GM12878 (cell line): ENCODE data around the gene GRK6. TPM values are rescaled to one million over a fixed set of nuclear protein-coding genes. Genes with fewer than 3 reads are reported as not detected.

Experiments used
- ATAC-seq: fragments of 200-7000 bp; cut with Tn5 transposase; 3 replicates; pipeline ENCODE4 v1.9.1; 2020; ENCODE audit warnings: mild to moderate bottlenecking, moderate library complexity
- BruUV-seq: library from RNA; stranded (reverse); fragments of 400-500 nt; replicated peaks from 2 replicates; lab custom pipeline; 2021; lab: Mats Ljungman, UMichigan
- CTCF ChIA-PET: fragments of 300-600 bp; sonication (Branson Sonifier 250); formaldehyde crosslinking; extraction: SDS; loops from one replicate; lab custom pipeline; 2021; ENCODE audit warnings: inconsistent platforms; lab: Yijun Ruan, JAX
- POLR2A ChIA-PET: fragments of 350-600 bp; formaldehyde crosslinking; extraction: SDS; loops from one replicate; lab custom pipeline; 2021; ENCODE audit warnings: inconsistent platforms; lab: Charles Lee
- RAD21 ChIA-PET: fragments of 300-600 bp; sonication (Branson Sonifier 250); formaldehyde crosslinking; loops from one replicate; lab custom pipeline; 2023; ENCODE audit warnings: antibody characterized with exemption; ENCODE audit not compliant: unreplicated experiment; lab: Charles Lee
- SMC1A ChIA-PET: fragments of 300-600 bp; sonication (Branson Sonifier 250); formaldehyde crosslinking; loops from one replicate; lab custom pipeline; 2023; ENCODE audit not compliant: unreplicated experiment, uncharacterized antibody; lab: Charles Lee
- DNase-seq: peaks from one replicate; pipeline ENCODE4 v3.0.0-alpha.2; 2011; ENCODE audit warnings: low read depth, low spot score
- FAIRE-seq: peaks from 3 replicates; lab custom pipeline; 2011; peaks lifted over from hg19 to GRCh38; lab: Jason Lieb, UNC
- H2AFZ ChIP-seq: 2 replicates; pipeline ENCODE4 v1.6.0; 2011; ENCODE audit warnings: low read depth, low read length, control low read depth; ENCODE audit not compliant: control insufficient read depth
- H3K27ac ChIP-seq: 2 replicates; pipeline ENCODE4 v1.5.1; 2011; ENCODE audit warnings: control low read depth; ENCODE audit not compliant: control insufficient read depth, insufficient read depth
- H3K27me3 ChIP-seq, 2 experiments: replicated peaks in 1 of 2; 2 replicates each; pipeline versions ENCODE4 v1.6.0 to v1.6.1; 2011; ENCODE audit warnings: low read length in 1 of 2; ENCODE audit not compliant: control insufficient read depth in 2 of 2, insufficient read depth in 2 of 2
- H3K36me3 ChIP-seq, 2 experiments: 2 replicates each; pipeline ENCODE4 v1.5.1; 2011; ENCODE audit warnings: low read length in 1 of 2; ENCODE audit not compliant: control insufficient read depth in 2 of 2, insufficient read depth in 2 of 2
- H3K4me1 ChIP-seq: 2 replicates; pipeline ENCODE4 v1.6.1; 2011; ENCODE audit warnings: mild to moderate bottlenecking, low read length, moderate library complexity, mixed read lengths; ENCODE audit not compliant: control insufficient read depth, insufficient read depth
- H3K4me2 ChIP-seq: 2 replicates; pipeline ENCODE4 v1.6.0; 2011; ENCODE audit warnings: control low read depth; ENCODE audit not compliant: control insufficient read depth, insufficient read depth
- H3K4me3 ChIP-seq: fragments of 200-600 bp; sonication (generic); 2 replicates; pipeline ENCODE4 v1.5.1; 2016
- H3K79me2 ChIP-seq: 2 replicates; pipeline ENCODE4 v1.6.0; 2011; ENCODE audit warnings: low read length; ENCODE audit not compliant: control insufficient read depth, insufficient read depth
- H3K9ac ChIP-seq: 2 replicates; pipeline ENCODE4 v1.8.0; 2011; ENCODE audit warnings: low read length, control low read depth, mixed read lengths; ENCODE audit not compliant: control insufficient read depth, insufficient read depth
- H3K9me3 ChIP-seq: replicated peaks from 3 replicates; pipeline ENCODE4 v1.5.1; 2011; ENCODE audit warnings: mild to moderate bottlenecking, low read length; ENCODE audit not compliant: control insufficient read depth, insufficient read depth
- H4K20me1 ChIP-seq: 2 replicates; pipeline ENCODE4 v1.6.0; 2011; ENCODE audit not compliant: control insufficient read depth, insufficient read depth
- CBX3 ChIP-seq: fragments of 200-600 bp; sonication (generic); IDR thresholded peaks from 2 replicates; pipeline ENCODE4 v1.6.1; 2016; ENCODE audit warnings: low read depth, borderline replicate concordance
- JUND ChIP-seq: IDR thresholded peaks from 2 replicates; pipeline ENCODE4 v1.6.1; 2012; ENCODE audit warnings: low read depth, mild to moderate bottlenecking, low read length, improper control_type of control experiment, moderate library complexity
- NFXL1 ChIP-seq: fragments of 450-650 bp; IDR thresholded peaks from 2 replicates; pipeline ENCODE4 v1.6.1; 2017; ENCODE audit warnings: antibody characterized with exemption, mild to moderate bottlenecking, borderline replicate concordance
- NFYA ChIP-seq: IDR thresholded peaks from 2 replicates; pipeline ENCODE4 v1.6.1; 2011; ENCODE audit warnings: low read depth, mild to moderate bottlenecking, low read length, improper control_type of control experiment, borderline replicate concordance
- RUNX3 ChIP-seq: IDR thresholded peaks from 2 replicates; pipeline ENCODE4 v1.6.1; 2012; ENCODE audit warnings: low read length, inconsistent platforms
- whole genome bisulfite sequencing: methylation state at CpG from one replicate; pipeline ENCODE4 v1.1.6; 2016; ENCODE audit warnings: low lambda C conversion rate; ENCODE audit not compliant: insufficient replicate concordance, insufficient coverage; ENCODE audit errors: missing lambda C conversion rate; 5-methylcytosine and 5-hydroxymethylcytosine counted together
- in situ Hi-C: fragments of 300-500 bp; cut with MboI; formaldehyde crosslinking; loops from 9 replicates; pipeline ENCODE4 v1.14.3; 2018; ENCODE audit warnings: mixed read lengths
- intact Hi-C: fragments of 100-400 bp; cut with micrococcal nuclease; formaldehyde crosslinking; loops from one replicate; pipeline ENCODE4 v1.14.2; 2022; ENCODE audit not compliant: unreplicated experiment
- polyA plus RNA-seq, 11 experiments: library from polyadenylated mRNA; depleted of rRNA in 4 of 11; unstranded in 6 of 11; stranded (reverse) in 5 of 11; fragments of >200 nt; fragmentation: Nextera tagmentation in 4 of 11; fragmentation: Illumina TruSeq in 1 of 11; extraction: Ambion mirVana in 4 of 11; extraction: Trizol in 1 of 11; gene quantifications; 1 replicate in 1 of 11; 2 replicates in 10 of 11; pipeline versions ENCODE4 v1.2.1 to v1.2.3, GENCODE V29; 2011 to 2016; ENCODE audit warnings: inconsistent platforms in 2 of 11, missing spikeins in 2 of 11, low read depth in 1 of 11
- total RNA-seq, 4 experiments: library from RNA; depleted of rRNA in 3 of 4; stranded (reverse); fragments of >200 nt in 3 of 4; fragmentation: Illumina TruSeq in 1 of 4; extraction: Trizol in 1 of 4; gene quantifications; 2 replicates each; pipeline versions ENCODE4 v1.2.1 to v1.2.3, GENCODE V29; 2013 to 2021
- TF ChIP-seq, protein P1 (sequence below): fragments of 450-650 bp; IDR thresholded peaks from 2 replicates; pipeline ENCODE4 v1.6.1; 2017; ENCODE audit warnings: mild to moderate bottlenecking, moderate library complexity

GRK6 gene
- total and polyA plus RNA-seq, 10 of the 15 experiments (the other 5 are each of a cell fraction or from before 2014, with no cell fraction given), result 0.79 to 124 (median 41.6) TPM

DNA sequence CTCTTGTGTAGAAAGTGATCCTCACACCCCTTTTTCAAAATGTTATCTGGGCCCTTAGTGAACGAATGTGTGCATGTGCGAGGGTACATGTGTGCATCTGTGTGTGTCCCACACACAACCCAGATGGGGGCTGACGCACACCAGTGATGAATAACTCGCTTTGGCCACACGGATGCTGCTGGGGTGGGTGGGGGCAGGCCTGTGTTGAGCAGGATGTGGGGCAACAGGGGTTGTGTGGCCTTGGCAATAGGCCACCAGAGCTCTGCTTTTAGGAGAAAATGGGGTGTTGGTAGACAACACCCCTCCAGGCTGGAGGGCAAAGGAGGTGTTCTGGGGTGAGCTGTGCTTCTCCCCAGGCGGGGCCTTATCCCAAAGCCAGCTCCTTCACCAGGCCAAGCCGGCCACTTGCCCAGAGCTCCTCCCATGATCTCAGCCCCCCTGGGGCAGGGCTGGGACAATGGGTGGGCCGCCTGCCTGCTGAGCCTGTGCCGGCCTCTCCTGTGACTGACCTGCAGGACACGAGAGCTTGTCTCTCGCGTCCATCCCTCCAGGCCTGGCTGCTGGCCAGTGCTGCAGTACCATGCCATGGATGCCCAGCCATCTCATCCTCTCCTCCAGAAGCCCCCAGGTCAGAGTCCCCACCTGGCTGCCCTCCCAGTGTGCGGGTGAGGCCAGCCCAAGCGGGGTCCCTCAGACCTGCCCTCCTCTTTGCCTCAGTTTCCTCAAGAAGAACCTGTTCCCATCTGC, 45.3 kb downstream of the GRK6 start:
- in situ Hi-C loops (no loop called here), intact Hi-C loops (no loop called here)
- H3K9ac ChIP-seq, result peak overlapping the region; percentile 61
- BruUV-seq, result no TSS peak
- H3K4me2 ChIP-seq, result peak overlapping the region; percentile 89
- H3K79me2 ChIP-seq, result peaks cover 4% of the 10 kb centered on the region; the same call in 1 of the 2 replicates
- H2AFZ ChIP-seq, result no peak overlapping the region
- ChIA-PET RAD21 (interaction anchor here (0.9 to 2.0 kb wide), 5 partner anchors 16 to 81 kb away, joined by 3 to 7 read pairs (median 5); partner anchors contain the start of gene PDLIM7), POLR2A (interaction anchor here (0.6 to 1.6 kb wide), 6 partner anchors 9 to 37 kb away, joined by 3 to 6 read pairs (median 3); partner anchors contain the start of gene DOK3), CTCF (interaction anchor here (0.9 to 2.4 kb wide), 7 partner anchors 12 to 81 kb away, joined by 3 to 13 read pairs (median 3); no protein-coding TSS in a partner anchor), SMC1A (interaction anchor here (0.8 to 1.2 kb wide), 2 partner anchors 26 to 30 kb away, joined by 3 read pairs; partner anchors contain the start of gene PDLIM7)
- no peaks in the 10 kb centered on the region for H3K36me3 ChIP-seq
- peaks cover 12% of the 10 kb centered on the region for H3K4me1 ChIP-seq
- peak overlapping the region; percentile 46 for H3K4me3 ChIP-seq
- no peaks in the 10 kb centered on the region for H3K9me3 ChIP-seq
- ATAC-seq (no peak), DNase-seq (no peak), FAIRE-seq (no peak)
- no peaks in the 10 kb centered on the region for H3K27me3 ChIP-seq
- no peak overlapping the region for H3K27ac ChIP-seq
- TF ChIP-seq JUND (no peak), CBX3 (no peak), RUNX3 (no peak), NFYA (no peak), NFXL1 (no peak)
- TF ChIP-seq, protein P1, sequence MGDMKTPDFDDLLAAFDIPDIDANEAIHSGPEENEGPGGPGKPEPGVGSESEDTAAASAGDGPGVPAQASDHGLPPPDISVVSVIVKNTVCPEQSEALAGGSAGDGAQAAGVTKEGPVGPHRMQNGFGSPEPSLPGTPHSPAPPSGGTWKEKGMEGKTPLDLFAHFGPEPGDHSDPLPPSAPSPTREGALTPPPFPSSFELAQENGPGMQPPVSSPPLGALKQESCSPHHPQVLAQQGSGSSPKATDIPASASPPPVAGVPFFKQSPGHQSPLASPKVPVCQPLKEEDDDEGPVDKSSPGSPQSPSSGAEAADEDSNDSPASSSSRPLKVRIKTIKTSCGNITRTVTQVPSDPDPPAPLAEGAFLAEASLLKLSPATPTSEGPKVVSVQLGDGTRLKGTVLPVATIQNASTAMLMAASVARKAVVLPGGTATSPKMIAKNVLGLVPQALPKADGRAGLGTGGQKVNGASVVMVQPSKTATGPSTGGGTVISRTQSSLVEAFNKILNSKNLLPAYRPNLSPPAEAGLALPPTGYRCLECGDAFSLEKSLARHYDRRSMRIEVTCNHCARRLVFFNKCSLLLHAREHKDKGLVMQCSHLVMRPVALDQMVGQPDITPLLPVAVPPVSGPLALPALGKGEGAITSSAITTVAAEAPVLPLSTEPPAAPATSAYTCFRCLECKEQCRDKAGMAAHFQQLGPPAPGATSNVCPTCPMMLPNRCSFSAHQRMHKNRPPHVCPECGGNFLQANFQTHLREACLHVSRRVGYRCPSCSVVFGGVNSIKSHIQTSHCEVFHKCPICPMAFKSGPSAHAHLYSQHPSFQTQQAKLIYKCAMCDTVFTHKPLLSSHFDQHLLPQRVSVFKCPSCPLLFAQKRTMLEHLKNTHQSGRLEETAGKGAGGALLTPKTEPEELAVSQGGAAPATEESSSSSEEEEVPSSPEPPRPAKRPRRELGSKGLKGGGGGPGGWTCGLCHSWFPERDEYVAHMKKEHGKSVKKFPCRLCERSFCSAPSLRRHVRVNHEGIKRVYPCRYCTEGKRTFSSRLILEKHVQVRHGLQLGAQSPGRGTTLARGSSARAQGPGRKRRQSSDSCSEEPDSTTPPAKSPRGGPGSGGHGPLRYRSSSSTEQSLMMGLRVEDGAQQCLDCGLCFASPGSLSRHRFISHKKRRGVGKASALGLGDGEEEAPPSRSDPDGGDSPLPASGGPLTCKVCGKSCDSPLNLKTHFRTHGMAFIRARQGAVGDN, result no peak
- no peaks in the 10 kb centered on the region for H4K20me1 ChIP-seq
- 86% methylated on average over 11 of the region's 14 CpGs for WGBS
